Liver (tissue), 9 donors: Measurements from ENCODE around the gene DAAM1. TPM values are rescaled to one million over a fixed set of nuclear protein-coding genes. Genes with fewer than 3 reads are reported as not detected.

Experiments
- DNase-seq: peaks from one replicate; pipeline ENCODE4 v3.0.0-alpha.2; 2017; ENCODE audit warnings: low spot score
- H3K27ac ChIP-seq, 2 donors: one replicate each; pipeline ENCODE4 v1.7.0; 2013; ENCODE audit warnings: inconsistent platforms in 2 of 2, low read length in 2 of 2, control low read depth in 1 of 2, low read depth in 1 of 2, mild to moderate bottlenecking in 1 of 2
- H3K27me3 ChIP-seq, 4 donors: one replicate each; pipeline versions ENCODE4 v1.6.1 to v1.7.0; 2013; ENCODE audit warnings: low read length in 3 of 4, inconsistent platforms in 1 of 4, mild to moderate bottlenecking in 1 of 4, moderate library complexity in 1 of 4; ENCODE audit not compliant: control insufficient read depth in 4 of 4, insufficient read depth in 4 of 4
- H3K36me3 ChIP-seq, 4 donors: one replicate each; pipeline versions ENCODE4 v1.6.1 to v1.7.0; 2013; ENCODE audit warnings: low read length in 3 of 4, mild to moderate bottlenecking in 3 of 4, low read depth in 1 of 4, moderate library complexity in 1 of 4; ENCODE audit not compliant: control insufficient read depth in 4 of 4, insufficient read depth in 3 of 4
- H3K4me1 ChIP-seq, 4 donors: one replicate each; pipeline versions ENCODE4 v1.6.1 to v1.7.0; 2013; ENCODE audit warnings: low read length in 3 of 4, mild to moderate bottlenecking in 3 of 4, moderate library complexity in 1 of 4; ENCODE audit not compliant: control insufficient read depth in 4 of 4, insufficient read depth in 4 of 4
- H3K4me3 ChIP-seq, 3 donors: one replicate each; pipeline versions ENCODE4 v1.6.1 to v1.7.0; 2013; ENCODE audit warnings: low read length in 3 of 3, control low read depth in 1 of 3, low read depth in 1 of 3, mild to moderate bottlenecking in 1 of 3
- H3K9ac ChIP-seq, 2 donors: one replicate each; pipeline ENCODE4 v1.7.0; 2013; ENCODE audit warnings: low read length in 2 of 2, mild to moderate bottlenecking in 2 of 2, moderate library complexity in 2 of 2, control low read depth in 1 of 2, low read depth in 1 of 2
- H3K9me3 ChIP-seq, 4 donors: one replicate each; pipeline versions ENCODE4 v1.6.1 to v1.7.0; 2013; ENCODE audit warnings: low read length in 3 of 4; ENCODE audit not compliant: control insufficient read depth in 4 of 4
- CTCF ChIP-seq: fragments of 150-350 bp; IDR thresholded peaks from 2 replicates; pipeline ENCODE4 v1.5.1; 2017; ENCODE audit warnings: improper control_type of control experiment, low read depth, low read length; ENCODE audit not compliant: missing input control
- EGR1 ChIP-seq, 2 donors: IDR thresholded peaks; 2 replicates each; pipeline ENCODE4 v1.6.1; 2016 to 2018; ENCODE audit warnings: antibody characterized with exemption in 2 of 2, low read depth in 2 of 2
- FOXA1 ChIP-seq: IDR thresholded peaks from 2 replicates; pipeline ENCODE4 v1.6.1; 2016; ENCODE audit warnings: antibody characterized with exemption
- GABPA ChIP-seq, 2 donors: IDR thresholded peaks in 1 of 2; conservative IDR thresholded peaks in 1 of 2; 2 replicates each; pipeline ENCODE4 v1.6.1; 2016; ENCODE audit warnings: antibody characterized with exemption in 2 of 2, mild to moderate bottlenecking in 1 of 2, moderate library complexity in 1 of 2
- HNF4A ChIP-seq, 2 donors: conservative IDR thresholded peaks; 2 replicates each; pipeline ENCODE4 v1.6.1; 2016; ENCODE audit warnings: antibody characterized with exemption in 2 of 2, mild to moderate bottlenecking in 2 of 2
- HNF4G ChIP-seq: IDR thresholded peaks from 2 replicates; pipeline ENCODE4 v1.6.1; 2016; ENCODE audit warnings: antibody characterized with exemption
- JUND ChIP-seq, 2 donors: IDR thresholded peaks; 2 replicates each; pipeline ENCODE4 v1.6.1; 2016; ENCODE audit warnings: antibody characterized with exemption in 2 of 2
- MAX ChIP-seq: IDR thresholded peaks from 2 replicates; pipeline ENCODE4 v1.6.1; 2016; ENCODE audit warnings: antibody characterized with exemption
- NR2F2 ChIP-seq: IDR thresholded peaks from 2 replicates; pipeline ENCODE4 v1.6.1; 2016; ENCODE audit warnings: antibody characterized with exemption
- RAD21 ChIP-seq, 2 donors: IDR thresholded peaks; 2 replicates each; pipeline ENCODE4 v1.6.1; 2016; ENCODE audit warnings: antibody characterized with exemption in 2 of 2, mild to moderate bottlenecking in 2 of 2
- RXRA ChIP-seq, 2 donors: IDR thresholded peaks; 2 replicates each; pipeline ENCODE4 v1.6.1; 2017 to 2018; ENCODE audit warnings: antibody characterized with exemption in 2 of 2, mild to moderate bottlenecking in 1 of 2
- TAF1 ChIP-seq: conservative IDR thresholded peaks from 2 replicates; pipeline ENCODE4 v1.6.1; 2016; ENCODE audit warnings: antibody characterized with exemption, mild to moderate bottlenecking
- YY1 ChIP-seq: IDR thresholded peaks from 2 replicates; pipeline ENCODE4 v1.6.1; 2016; ENCODE audit warnings: antibody characterized with exemption, mild to moderate bottlenecking
- ZBTB33 ChIP-seq: IDR thresholded peaks from 2 replicates; pipeline ENCODE4 v1.6.1; 2016; ENCODE audit warnings: antibody characterized with exemption
- WGBS: extraction: QIAGEN DNeasy Blood & Tissue Kit; methylation state at CpG from one replicate; pipeline ENCODE4 v1.1.7; 2013; 5-methylcytosine and 5-hydroxymethylcytosine counted together
- polyA plus RNA-seq, 2 donors: library from polyadenylated mRNA; stranded (reverse) in 1 of 2; unstranded in 1 of 2; fragments of 200-250 nt in 1 of 2; fragments of >200 nt in 1 of 2; fragmentation: Nextera tagmentation in 1 of 2; extraction: Ambion mirVana in 1 of 2; gene quantifications; one replicate each; pipeline versions ENCODE4 v1.2.1 to v1.2.3, GENCODE V29; 2013 to 2015
- total RNA-seq, 2 donors: library from RNA; depleted of rRNA; stranded (reverse); fragments of >200 nt; gene quantifications; one replicate each; pipeline ENCODE4 v1.2.3, GENCODE V29; 2014
- TF ChIP-seq, protein P1 (sequence below): IDR thresholded peaks from 2 replicates; pipeline ENCODE4 v1.6.1; 2016; ENCODE audit warnings: antibody characterized with exemption
- donor health status: healthy.
- donor health status: healthy.
- donor health status: healthy.
- donor health status: healthy.
- donor health status: healthy.

The DAAM1 gene
- total and polyA plus RNA-seq, 4 donors = 9.5 to 28.4 (median 18.5) TPM

GRCh38 chr14:59320763-59321625 lies 132.5 kb downstream of the DAAM1 start:
- H3K4me3 ChIP-seq = no peak overlapping the region
- H3K27me3 ChIP-seq = no peaks in the 10 kb centered on the region
- WGBS = 74% methylated on average over 3 of the region's 3 CpGs
- no peaks in the 10 kb centered on the region for H3K9me3 ChIP-seq
- peaks cover 2 to 19% (median 6%) of the 10 kb centered on the region in 4 donors for H3K36me3 ChIP-seq
- H3K9ac ChIP-seq = no peak overlapping the region
- TF ChIP-seq TAF1 (no peak), FOXA1 (no peak), RXRA (IDR thresholded peaks at IDR 0.05) (peak in 1 of 2 donors; percentile 4), GABPA (IDR thresholded peaks at IDR 0.05 in 1 of 2, conservative IDR thresholded peaks at IDR 0.05 in 1 of 2) (no peak), ZBTB33 (no peak), YY1 (no peak), RAD21 (IDR thresholded peaks at IDR 0.05) (peak in 1 of 2 donors; percentile 15), HNF4G (no peak), NR2F2 (peak; percentile 22)
- H3K4me1 ChIP-seq = peaks cover 7 to 34% (median 25%) of the 10 kb centered on the region in 4 donors
- peak overlapping the region; percentile 39 to 51 for H3K27ac ChIP-seq
- DNase-seq = no peak

DNA sequence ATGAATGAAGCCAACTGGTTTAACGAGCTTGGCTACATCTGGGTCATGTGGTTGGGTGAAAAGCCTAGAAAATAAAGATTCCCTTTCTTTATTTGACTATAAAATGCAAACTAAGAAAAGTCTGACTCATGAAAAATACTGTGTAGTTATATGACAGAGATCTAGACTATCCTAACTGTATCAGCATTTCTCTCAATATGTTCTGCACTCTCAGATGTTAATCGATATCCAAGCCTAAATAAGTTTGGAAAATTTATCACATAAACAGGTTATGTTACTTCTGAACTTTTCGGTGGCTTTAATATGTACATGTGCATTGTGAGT lies 133.1 kb downstream of the DAAM1 start:
- H3K9ac ChIP-seq = no peak overlapping the region
- 82% methylated on average over 3 of the region's 3 CpGs for WGBS
- peaks cover 7 to 28% (median 20%) of the 10 kb centered on the region in 4 donors for H3K4me1 ChIP-seq
- peak overlapping the region; percentile 39 to 51 for H3K27ac ChIP-seq
- TF ChIP-seq ZBTB33 (no peak), HNF4A (conservative IDR thresholded peaks at IDR 0.05) (no peak), MAX (no peak), GABPA (IDR thresholded peaks at IDR 0.05 in 1 of 2, conservative IDR thresholded peaks at IDR 0.05 in 1 of 2) (no peak), RAD21 (IDR thresholded peaks at IDR 0.05) (no peak), EGR1 (IDR thresholded peaks at IDR 0.05; ENCODE audit: low read depth in 2 of 2) (no peak), CTCF (no peak), JUND (IDR thresholded peaks at IDR 0.05) (no peak), TAF1 (no peak), RXRA (IDR thresholded peaks at IDR 0.05) (no peak)
- TF ChIP-seq, protein P1, sequence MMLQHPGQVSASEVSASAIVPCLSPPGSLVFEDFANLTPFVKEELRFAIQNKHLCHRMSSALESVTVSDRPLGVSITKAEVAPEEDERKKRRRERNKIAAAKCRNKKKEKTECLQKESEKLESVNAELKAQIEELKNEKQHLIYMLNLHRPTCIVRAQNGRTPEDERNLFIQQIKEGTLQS = no peak
- no peak for DNase-seq
- no peak overlapping the region for H3K4me3 ChIP-seq
- no peaks in the 10 kb centered on the region for H3K9me3 ChIP-seq
- H3K27me3 ChIP-seq = no peaks in the 10 kb centered on the region
- H3K36me3 ChIP-seq = peaks cover 4 to 22% (median 10%) of the 10 kb centered on the region in 4 donors
